Measurements from ENCODE around the gene AS3MT. TPM values are rescaled to one million over a fixed set of nuclear protein-coding genes. Genes with fewer than 3 reads are reported as not detected.
"Not testable (repeated sequence)": the region's sequence is repeated elsewhere in the genome, so short reads cannot be mapped to it uniquely, and the experiment has no call there.

Gene AS3MT
- polyA plus RNA-seq (2013, experiment 1 of 2) = 8.7 TPM
- polyA plus RNA-seq (2013, experiment 2 of 2) = 12.1 TPM

- Histone ChIP-seq H3K36me3 (ENCODE audit: insufficient read depth, low read length) (no peaks in the 10 kb centered on the region), H3K27ac (ENCODE audit: low read depth, low read length) (peak within 1 kb of the TSS; percentile 64), H3K9me3 (ENCODE audit: insufficient read depth, low read depth, low read length) (no peaks in the 10 kb centered on the region), H3K4me1 (ENCODE audit: insufficient read depth, low read length) (no peaks in the 10 kb centered on the region), H3K9ac (ENCODE audit: low read depth, low read length) (peak within 1 kb of the TSS; percentile 80), H3K4me3 (ENCODE audit: low read length) (peak within 1 kb of the TSS; percentile 65), H3K27me3 (ENCODE audit: insufficient read depth, low read length) (no peaks in the 10 kb centered on the region)
- 4% methylated on average over 62 of the region's 63 CpGs for WGBS
These were observed at the start of gene AS3MT for GRCh38 chr10:102869258-102870198. AS3MT (plus strand) TSS chr10:102869470; CDS start chr10:102869593, 123 bp downstream.

- H3K4me1 ChIP-seq (ENCODE audit: insufficient read depth, low read length); H3K9ac ChIP-seq (ENCODE audit: low read depth, low read length); H3K4me3 ChIP-seq (ENCODE audit: low read length); H3K27me3 ChIP-seq (ENCODE audit: insufficient read depth, low read length); H3K9me3 ChIP-seq (ENCODE audit: insufficient read depth, low read depth, low read length); H3K27ac ChIP-seq (ENCODE audit: low read depth, low read length); H3K36me3 ChIP-seq (ENCODE audit: insufficient read depth, low read length): not testable (repeated sequence)
- WGBS = 95% methylated on average over 5 of the region's 5 CpGs
These were observed 49.3 kb upstream of the AS3MT start for GRCh38 chr10:102820008-102820407.

- no peaks in the 10 kb centered on the region for H3K27me3 ChIP-seq (ENCODE audit: insufficient read depth, low read length)
- no peak overlapping the region for H3K27ac ChIP-seq (ENCODE audit: low read depth, low read length)
- WGBS = 96% methylated on average over 12 of the region's 12 CpGs
- H3K36me3 ChIP-seq (ENCODE audit: insufficient read depth, low read length) = no peaks in the 10 kb centered on the region
- H3K4me1 ChIP-seq (ENCODE audit: insufficient read depth, low read length) = no peaks in the 10 kb centered on the region
- H3K9ac ChIP-seq (ENCODE audit: low read depth, low read length) = no peak overlapping the region
- no peak overlapping the region for H3K4me3 ChIP-seq (ENCODE audit: low read length)
- H3K9me3 ChIP-seq (ENCODE audit: insufficient read depth, low read depth, low read length) = peaks cover 14% of the 10 kb centered on the region
These were observed 47.0 kb upstream of the AS3MT start for GRCh38 chr10:102822222-102822621.

GRCh38 chr10:102824664-102825063, 44.6 kb upstream of the AS3MT start:
- H3K4me1 ChIP-seq (ENCODE audit: insufficient read depth, low read length) = no peaks in the 10 kb centered on the region
- no peaks in the 10 kb centered on the region for H3K36me3 ChIP-seq (ENCODE audit: insufficient read depth, low read length)
- no peak overlapping the region for H3K9ac ChIP-seq (ENCODE audit: low read depth, low read length)
- WGBS = 92% methylated on average over 4 of the region's 4 CpGs
- H3K27ac ChIP-seq (ENCODE audit: low read depth, low read length) = no peak overlapping the region
- peaks cover 14% of the 10 kb centered on the region for H3K9me3 ChIP-seq (ENCODE audit: insufficient read depth, low read depth, low read length)
- no peaks in the 10 kb centered on the region for H3K27me3 ChIP-seq (ENCODE audit: insufficient read depth, low read length)
- H3K4me3 ChIP-seq (ENCODE audit: low read length) = no peak overlapping the region

- H3K27me3 ChIP-seq (ENCODE audit: insufficient read depth, low read length) = no peaks in the 10 kb centered on the region
- no peaks in the 10 kb centered on the region for H3K4me1 ChIP-seq (ENCODE audit: insufficient read depth, low read length)
- H3K9ac ChIP-seq (ENCODE audit: low read depth, low read length) = no peak overlapping the region
- no peaks in the 10 kb centered on the region for H3K36me3 ChIP-seq (ENCODE audit: insufficient read depth, low read length)
- no peak overlapping the region for H3K27ac ChIP-seq (ENCODE audit: low read depth, low read length)
- H3K4me3 ChIP-seq (ENCODE audit: low read length) = no peak overlapping the region
- WGBS = 95% methylated on average over 9 of the region's 9 CpGs
- peaks cover 14% of the 10 kb centered on the region for H3K9me3 ChIP-seq (ENCODE audit: insufficient read depth, low read depth, low read length)
These were observed 43.0 kb upstream of the AS3MT start for GRCh38 chr10:102826148-102826796.

- Histone ChIP-seq H3K27me3 (ENCODE audit: insufficient read depth, low read length) (no peaks in the 10 kb centered on the region), H3K9me3 (ENCODE audit: insufficient read depth, low read depth, low read length) (peaks cover 14% of the 10 kb centered on the region), H3K9ac (ENCODE audit: low read depth, low read length) (no peak overlapping the region), H3K4me3 (ENCODE audit: low read length) (no peak overlapping the region), H3K4me1 (ENCODE audit: insufficient read depth, low read length) (no peaks in the 10 kb centered on the region), H3K36me3 (ENCODE audit: insufficient read depth, low read length) (no peaks in the 10 kb centered on the region), H3K27ac (ENCODE audit: low read depth, low read length) (no peak overlapping the region)
- WGBS = 73% methylated on average over 5 of the region's 5 CpGs
These were observed 41.7 kb upstream of the AS3MT start for GRCh38 chr10:102827597-102827975.

GRCh38 chr10:102831322-102832071, 37.8 kb upstream of the AS3MT start:
- no peaks in the 10 kb centered on the region for H3K27me3 ChIP-seq (ENCODE audit: insufficient read depth, low read length)
- H3K4me1 ChIP-seq (ENCODE audit: insufficient read depth, low read length) = no peaks in the 10 kb centered on the region
- H3K9me3 ChIP-seq (ENCODE audit: insufficient read depth, low read depth, low read length) = no peaks in the 10 kb centered on the region
- H3K27ac ChIP-seq (ENCODE audit: low read depth, low read length) = no peak overlapping the region
- 89% methylated on average over 15 of the region's 16 CpGs for WGBS
- no peak overlapping the region for H3K9ac ChIP-seq (ENCODE audit: low read depth, low read length)
- H3K36me3 ChIP-seq (ENCODE audit: insufficient read depth, low read length) = no peaks in the 10 kb centered on the region
- H3K4me3 ChIP-seq (ENCODE audit: low read length) = no peak overlapping the region

- Histone ChIP-seq H3K9ac (ENCODE audit: low read depth, low read length) (no peak overlapping the region), H3K27ac (ENCODE audit: low read depth, low read length) (no peak overlapping the region), H3K27me3 (ENCODE audit: insufficient read depth, low read length) (no peaks in the 10 kb centered on the region), H3K4me1 (ENCODE audit: insufficient read depth, low read length) (no peaks in the 10 kb centered on the region), H3K4me3 (ENCODE audit: low read length) (no peak overlapping the region), H3K9me3 (ENCODE audit: insufficient read depth, low read depth, low read length) (no peaks in the 10 kb centered on the region), H3K36me3 (ENCODE audit: insufficient read depth, low read length) (no peaks in the 10 kb centered on the region)
- WGBS = 93% methylated on average over 14 of the region's 14 CpGs
These were observed 37.0 kb upstream of the AS3MT start for GRCh38 chr10:102832248-102832647.

GRCh38 chr10:102832987-102833386, 36.3 kb upstream of the AS3MT start:
- WGBS = 93% methylated on average over 4 of the region's 4 CpGs
- H3K36me3 ChIP-seq (ENCODE audit: insufficient read depth, low read length) = no peaks in the 10 kb centered on the region
- no peak overlapping the region for H3K4me3 ChIP-seq (ENCODE audit: low read length)
- H3K9ac ChIP-seq (ENCODE audit: low read depth, low read length) = no peak overlapping the region
- no peak overlapping the region for H3K27ac ChIP-seq (ENCODE audit: low read depth, low read length)
- H3K9me3 ChIP-seq (ENCODE audit: insufficient read depth, low read depth, low read length) = peaks cover 4% of the 10 kb centered on the region; the same call in 1 of the 2 replicates
- no peaks in the 10 kb centered on the region for H3K27me3 ChIP-seq (ENCODE audit: insufficient read depth, low read length)
- H3K4me1 ChIP-seq (ENCODE audit: insufficient read depth, low read length) = no peaks in the 10 kb centered on the region

GRCh38 chr10:102834143-102834542, 35.1 kb upstream of the AS3MT start:
- Histone ChIP-seq H3K36me3 (ENCODE audit: insufficient read depth, low read length) (no peaks in the 10 kb centered on the region), H3K9me3 (ENCODE audit: insufficient read depth, low read depth, low read length) (peaks cover 7% of the 10 kb centered on the region; the same call in 1 of the 2 replicates), H3K4me3 (ENCODE audit: low read length) (no peak overlapping the region), H3K4me1 (ENCODE audit: insufficient read depth, low read length) (no peaks in the 10 kb centered on the region), H3K9ac (ENCODE audit: low read depth, low read length) (no peak overlapping the region), H3K27ac (ENCODE audit: low read depth, low read length) (no peak overlapping the region), H3K27me3 (ENCODE audit: insufficient read depth, low read length) (no peaks in the 10 kb centered on the region)
- 80% methylated on average over 9 of the region's 9 CpGs for WGBS

GRCh38 chr10:102835007-102835482, 34.2 kb upstream of the AS3MT start:
- no peaks in the 10 kb centered on the region for H3K36me3 ChIP-seq (ENCODE audit: insufficient read depth, low read length)
- no peak overlapping the region for H3K4me3 ChIP-seq (ENCODE audit: low read length)
- WGBS = 71% methylated on average over 11 of the region's 11 CpGs
- no peaks in the 10 kb centered on the region for H3K4me1 ChIP-seq (ENCODE audit: insufficient read depth, low read length)
- no peak overlapping the region for H3K27ac ChIP-seq (ENCODE audit: low read depth, low read length)
- no peaks in the 10 kb centered on the region for H3K27me3 ChIP-seq (ENCODE audit: insufficient read depth, low read length)
- H3K9me3 ChIP-seq (ENCODE audit: insufficient read depth, low read depth, low read length) = peaks cover 7% of the 10 kb centered on the region; the same call in 1 of the 2 replicates
- H3K9ac ChIP-seq (ENCODE audit: low read depth, low read length) = no peak overlapping the region

All from HUES64 (cell line).